ENCODE measurements around the gene MBP. TPM values are rescaled to one million over a fixed set of nuclear protein-coding genes. Genes with fewer than 3 reads are reported as not detected.

Gene MBP
- total and polyA plus RNA-seq, 4 donors: 619 to 2,945 (median 1,632) TPM

- Histone ChIP-seq H3K4me3 (ENCODE audit: low read depth, low read length) (no peak overlapping the region), H3K36me3 (ENCODE audit: control insufficient read depth, insufficient read depth, low read length) (peaks cover 5% of the 10 kb centered on the region), H3K27me3 (ENCODE audit: control insufficient read depth, insufficient read depth, low read length) (no peaks in the 10 kb centered on the region), H3K27ac (ENCODE audit: low read depth, low read length) (no peak overlapping the region), H3K9me3 (ENCODE audit: control insufficient read depth, insufficient read depth, low read length) (no peaks in the 10 kb centered on the region), H3K4me1 (ENCODE audit: control insufficient read depth, insufficient read depth, low read length) (peaks cover 21% of the 10 kb centered on the region)
- no peak for DNase-seq (ENCODE audit: low read depth in 4 of 6, low spot score in 6 of 6)
- 89% methylated on average over 12 of the region's 14 CpGs for WGBS (ENCODE audit: insufficient coverage)
Observed at GRCh38 chr18:77110936-77111335, 21.6 kb downstream of the MBP start.

DNA sequence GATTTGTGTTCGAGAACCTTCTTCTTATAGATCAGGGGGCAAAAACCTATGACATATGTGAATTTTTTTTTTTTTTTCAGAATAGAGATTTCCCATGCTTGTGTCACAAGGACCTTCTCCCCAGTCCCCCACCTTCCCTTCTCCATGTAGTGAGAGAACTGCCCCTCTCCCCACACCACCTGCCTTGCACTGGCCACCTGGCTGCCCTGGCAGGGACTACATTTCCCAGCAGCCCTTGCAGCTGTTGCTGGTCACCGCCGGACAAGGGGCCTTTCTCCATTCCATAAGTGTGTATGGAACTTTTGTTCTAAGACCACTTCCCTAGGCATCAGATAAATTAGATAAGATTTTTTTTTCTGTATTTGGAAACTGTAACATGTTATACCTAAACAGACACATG is 22.2 kb downstream of the MBP start:
- no peak overlapping the region for H3K4me3 ChIP-seq (ENCODE audit: low read depth, low read length)
- peaks cover 5% of the 10 kb centered on the region for H3K36me3 ChIP-seq (ENCODE audit: control insufficient read depth, insufficient read depth, low read length)
- WGBS (ENCODE audit: insufficient coverage): no CpG with 5 or more reads among the region's 3 CpGs
- H3K4me1 ChIP-seq (ENCODE audit: control insufficient read depth, insufficient read depth, low read length): peaks cover 21% of the 10 kb centered on the region
- no peaks in the 10 kb centered on the region for H3K27me3 ChIP-seq (ENCODE audit: control insufficient read depth, insufficient read depth, low read length)
- no peaks in the 10 kb centered on the region for H3K9me3 ChIP-seq (ENCODE audit: control insufficient read depth, insufficient read depth, low read length)
- DNase-seq (ENCODE audit: low read depth in 4 of 6, low spot score in 6 of 6): no peak
- no peak overlapping the region for H3K27ac ChIP-seq (ENCODE audit: low read depth, low read length)

DNA sequence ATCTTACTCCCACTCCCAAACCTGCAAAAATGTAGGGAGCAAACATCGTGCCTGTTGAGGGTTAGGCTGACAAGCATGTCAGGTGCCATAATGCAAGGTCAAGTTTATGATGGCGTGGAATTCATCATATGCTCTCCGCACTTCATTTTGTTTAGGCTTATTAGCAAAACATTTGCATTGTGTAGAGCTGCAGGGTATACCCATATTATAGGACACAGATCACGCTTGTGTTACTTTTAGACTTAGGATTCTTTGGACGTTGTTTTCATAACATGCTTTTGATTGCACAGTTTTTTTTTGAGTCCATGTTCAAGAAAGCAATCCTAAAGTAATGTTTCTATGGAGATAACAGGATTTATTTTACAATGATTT is 22.9 kb downstream of the MBP start:
- H3K9me3 ChIP-seq (ENCODE audit: control insufficient read depth, insufficient read depth, low read length): no peaks in the 10 kb centered on the region
- H3K4me3 ChIP-seq (ENCODE audit: low read depth, low read length): no peak overlapping the region
- WGBS (ENCODE audit: insufficient coverage): 90% methylated on average over 3 of the region's 5 CpGs
- no peaks in the 10 kb centered on the region for H3K27me3 ChIP-seq (ENCODE audit: control insufficient read depth, insufficient read depth, low read length)
- H3K27ac ChIP-seq (ENCODE audit: low read depth, low read length): no peak overlapping the region
- no peak for DNase-seq (ENCODE audit: low read depth in 4 of 6, low spot score in 6 of 6)
- H3K4me1 ChIP-seq (ENCODE audit: control insufficient read depth, insufficient read depth, low read length): peaks cover 16% of the 10 kb centered on the region
- peaks cover 4% of the 10 kb centered on the region for H3K36me3 ChIP-seq (ENCODE audit: control insufficient read depth, insufficient read depth, low read length)

GRCh38 chr18:77108821-77109647 is 23.5 kb downstream of the MBP start:
- no peak for DNase-seq (ENCODE audit: low read depth in 4 of 6, low spot score in 6 of 6)
- Histone ChIP-seq H3K36me3 (ENCODE audit: control insufficient read depth, insufficient read depth, low read length) (peaks cover 2% of the 10 kb centered on the region), H3K4me3 (ENCODE audit: low read depth, low read length) (no peak overlapping the region), H3K4me1 (ENCODE audit: control insufficient read depth, insufficient read depth, low read length) (peaks cover 14% of the 10 kb centered on the region), H3K27ac (ENCODE audit: low read depth, low read length) (peak overlapping the region; percentile 2), H3K27me3 (ENCODE audit: control insufficient read depth, insufficient read depth, low read length) (no peaks in the 10 kb centered on the region), H3K9me3 (ENCODE audit: control insufficient read depth, insufficient read depth, low read length) (no peaks in the 10 kb centered on the region)
- no CpG with 5 or more reads among the region's 7 CpGs for WGBS (ENCODE audit: insufficient coverage)

DNA sequence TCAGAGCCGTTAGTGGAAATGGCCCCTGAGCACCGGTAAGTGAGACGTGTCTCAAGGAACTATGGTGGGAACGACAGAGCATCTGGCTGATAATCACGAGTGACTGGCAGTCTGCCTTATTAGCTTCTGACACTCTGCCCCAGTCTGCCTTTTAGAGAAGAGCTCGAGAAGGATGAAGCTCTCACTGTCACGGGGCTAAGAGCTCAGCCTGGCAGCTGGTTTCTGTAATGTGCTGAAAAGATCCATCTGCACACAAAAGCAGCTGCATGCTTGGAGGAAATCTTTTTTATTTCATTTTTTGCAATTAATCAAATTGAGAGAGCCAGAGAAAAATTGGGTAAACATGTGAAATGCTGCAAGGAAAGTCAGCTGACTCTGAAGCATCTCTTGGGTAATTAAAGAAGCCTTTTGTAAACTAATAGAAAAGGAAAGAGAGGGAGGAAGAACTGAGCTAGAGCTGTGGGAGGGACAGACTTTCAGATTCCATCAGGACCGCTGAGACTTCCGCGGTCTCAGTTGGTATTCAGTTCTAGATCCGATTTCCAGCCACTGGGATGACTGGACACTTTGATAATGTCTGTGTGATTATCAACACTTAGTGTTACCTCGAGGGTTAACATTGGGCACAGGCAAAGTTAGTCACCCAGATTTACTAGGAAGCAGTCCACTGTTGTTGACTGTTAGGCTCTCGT is 24.4 kb downstream of the MBP start:
- Histone ChIP-seq H3K4me3 (ENCODE audit: low read depth, low read length) (no peak overlapping the region), H3K36me3 (ENCODE audit: control insufficient read depth, insufficient read depth, low read length) (peaks cover 2% of the 10 kb centered on the region), H3K4me1 (ENCODE audit: control insufficient read depth, insufficient read depth, low read length) (peaks cover 14% of the 10 kb centered on the region), H3K27me3 (ENCODE audit: control insufficient read depth, insufficient read depth, low read length) (no peaks in the 10 kb centered on the region), H3K27ac (ENCODE audit: low read depth, low read length) (peak overlapping the region; percentile 2), H3K9me3 (ENCODE audit: control insufficient read depth, insufficient read depth, low read length) (no peaks in the 10 kb centered on the region)
- 14% methylated on average over 13 of the region's 13 CpGs for WGBS (ENCODE audit: insufficient coverage)
- peak in 3 of 6 donors; percentile 55 to 87 (median 81) for DNase-seq (ENCODE audit: low read depth in 4 of 6, low spot score in 6 of 6)

DNA sequence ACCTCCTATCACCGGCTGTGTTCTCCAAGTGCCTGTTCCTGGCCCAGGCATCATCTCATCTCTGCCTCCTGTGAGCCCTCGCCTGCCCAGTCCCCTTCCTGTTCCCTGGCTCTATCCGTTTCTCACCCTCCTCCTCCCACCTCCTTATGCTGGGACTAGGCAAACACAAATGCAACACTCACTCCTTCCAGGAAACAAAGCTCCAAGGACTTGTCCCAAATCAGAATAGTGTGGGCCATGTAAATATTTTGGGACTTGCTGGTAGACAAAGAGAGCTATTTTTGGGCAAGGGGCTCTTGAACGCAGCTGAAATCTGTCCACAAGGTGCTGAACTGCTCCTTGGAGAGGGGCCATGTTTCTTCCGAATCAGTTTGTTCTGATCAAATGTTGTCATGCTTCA is 25.3 kb downstream of the MBP start:
- no peaks in the 10 kb centered on the region for H3K27me3 ChIP-seq (ENCODE audit: control insufficient read depth, insufficient read depth, low read length)
- H3K27ac ChIP-seq (ENCODE audit: low read depth, low read length): peak overlapping the region; percentile 10
- H3K9me3 ChIP-seq (ENCODE audit: control insufficient read depth, insufficient read depth, low read length): no peaks in the 10 kb centered on the region
- no peak for DNase-seq (ENCODE audit: low read depth in 4 of 6, low spot score in 6 of 6)
- WGBS (ENCODE audit: insufficient coverage): 73% methylated on average over 4 of the region's 5 CpGs
- peaks cover 2% of the 10 kb centered on the region for H3K36me3 ChIP-seq (ENCODE audit: control insufficient read depth, insufficient read depth, low read length)
- no peak overlapping the region for H3K4me3 ChIP-seq (ENCODE audit: low read depth, low read length)
- H3K4me1 ChIP-seq (ENCODE audit: control insufficient read depth, insufficient read depth, low read length): peaks cover 14% of the 10 kb centered on the region

GRCh38 chr18:77106331-77106730 is 26.3 kb downstream of the MBP start:
- H3K27ac ChIP-seq (ENCODE audit: low read depth, low read length): no peak overlapping the region
- H3K36me3 ChIP-seq (ENCODE audit: control insufficient read depth, insufficient read depth, low read length): peaks cover under 1% of the 10 kb centered on the region
- DNase-seq (ENCODE audit: low read depth in 4 of 6, low spot score in 6 of 6): no peak
- no peaks in the 10 kb centered on the region for H3K27me3 ChIP-seq (ENCODE audit: control insufficient read depth, insufficient read depth, low read length)
- WGBS (ENCODE audit: insufficient coverage): 86% methylated on average over 11 of the region's 15 CpGs
- H3K9me3 ChIP-seq (ENCODE audit: control insufficient read depth, insufficient read depth, low read length): no peaks in the 10 kb centered on the region
- H3K4me3 ChIP-seq (ENCODE audit: low read depth, low read length): no peak overlapping the region
- H3K4me1 ChIP-seq (ENCODE audit: control insufficient read depth, insufficient read depth, low read length): peaks cover 22% of the 10 kb centered on the region

DNA sequence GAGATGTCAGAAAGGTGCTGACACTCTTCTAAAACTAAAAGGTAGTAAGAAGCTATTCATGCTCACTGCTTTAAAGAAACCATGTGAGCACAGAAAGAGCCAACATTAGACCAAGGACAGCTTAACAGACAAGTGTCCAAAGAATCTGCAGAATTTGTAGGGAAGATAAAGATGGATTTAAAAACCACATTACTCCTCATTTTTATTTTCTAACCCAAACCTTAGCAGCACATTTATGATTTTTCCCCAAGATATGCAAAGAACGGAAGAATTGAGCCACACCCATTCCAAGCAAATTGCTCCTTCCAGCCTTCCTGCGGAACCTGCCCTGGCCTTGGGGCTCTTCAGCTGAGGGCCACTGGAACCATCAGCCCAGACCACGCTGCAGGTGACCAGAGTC is 26.9 kb downstream of the MBP start:
- 90% methylated on average over 3 of the region's 3 CpGs for WGBS (ENCODE audit: insufficient coverage)
- Histone ChIP-seq H3K27ac (ENCODE audit: low read depth, low read length) (no peak overlapping the region), H3K4me3 (ENCODE audit: low read depth, low read length) (no peak overlapping the region), H3K36me3 (ENCODE audit: control insufficient read depth, insufficient read depth, low read length) (no peaks in the 10 kb centered on the region), H3K27me3 (ENCODE audit: control insufficient read depth, insufficient read depth, low read length) (no peaks in the 10 kb centered on the region), H3K9me3 (ENCODE audit: control insufficient read depth, insufficient read depth, low read length) (no peaks in the 10 kb centered on the region), H3K4me1 (ENCODE audit: control insufficient read depth, insufficient read depth, low read length) (peaks cover 24% of the 10 kb centered on the region)
- no peak for DNase-seq (ENCODE audit: low read depth in 4 of 6, low spot score in 6 of 6)

- H3K4me1 ChIP-seq (ENCODE audit: control insufficient read depth, insufficient read depth, low read length): peaks cover 21% of the 10 kb centered on the region
- peak in 1 of 6 donors; percentile 50 for DNase-seq (ENCODE audit: low read depth in 4 of 6, low spot score in 6 of 6)
- H3K27me3 ChIP-seq (ENCODE audit: control insufficient read depth, insufficient read depth, low read length): no peaks in the 10 kb centered on the region
- H3K4me3 ChIP-seq (ENCODE audit: low read depth, low read length): no peak overlapping the region
- H3K27ac ChIP-seq (ENCODE audit: low read depth, low read length): peak overlapping the region; percentile 8
- no peaks in the 10 kb centered on the region for H3K9me3 ChIP-seq (ENCODE audit: control insufficient read depth, insufficient read depth, low read length)
- 90% methylated on average over 2 of the region's 10 CpGs for WGBS (ENCODE audit: insufficient coverage)
- no peaks in the 10 kb centered on the region for H3K36me3 ChIP-seq (ENCODE audit: control insufficient read depth, insufficient read depth, low read length)
Observed at GRCh38 chr18:77105028-77105427, 27.6 kb downstream of the MBP start.
